HPDE6-E6E7 (cell line): ENCODE measurements around the gene CEP128.

Source experiments
- DNase-seq: peaks from one replicate; pipeline ENCODE4 v3.0.0; 2011; ENCODE audit warnings: missing footprints; ENCODE audit errors: extremely low spot score

Gene CEP128

DNA sequence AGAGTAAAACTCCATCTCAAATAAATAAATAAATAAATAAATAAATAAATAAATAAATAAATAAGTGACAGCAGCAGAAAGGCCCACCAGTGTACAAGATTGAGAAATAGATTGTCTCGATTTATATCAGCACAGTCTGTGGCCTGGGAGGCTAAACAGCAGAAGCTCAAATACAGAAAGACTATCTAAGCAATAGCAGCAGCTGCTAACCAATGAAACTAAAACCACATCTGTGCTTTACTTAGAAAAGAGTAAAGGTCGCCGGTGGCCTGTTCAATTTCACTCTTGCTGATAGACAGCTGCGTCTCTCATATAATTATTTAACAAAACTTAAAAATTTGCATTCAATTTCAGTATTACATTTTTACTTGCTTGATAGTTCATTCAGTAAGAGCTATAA is 325.7 kb downstream of the CEP128 start:
- DNase-seq, result no peak

DNA sequence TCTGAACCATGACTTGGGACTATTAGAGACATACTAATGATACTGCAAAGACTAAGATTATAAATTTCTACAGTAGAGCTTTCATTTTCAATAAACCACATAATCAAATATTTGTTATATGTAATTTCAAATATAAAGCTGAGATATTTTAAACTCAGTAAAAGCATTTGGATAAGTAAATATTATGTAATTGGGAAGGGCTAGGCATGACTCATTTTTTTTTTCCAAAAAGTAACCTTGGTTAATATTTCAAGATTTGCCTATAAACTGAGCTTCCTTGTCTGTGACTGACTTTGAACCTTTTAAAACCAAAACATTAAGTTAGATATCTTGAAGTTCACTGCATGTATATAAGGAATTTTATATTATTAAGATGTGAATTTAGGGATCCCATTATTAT is 332.5 kb downstream of the CEP128 start:
- DNase-seq, result no peak

DNA sequence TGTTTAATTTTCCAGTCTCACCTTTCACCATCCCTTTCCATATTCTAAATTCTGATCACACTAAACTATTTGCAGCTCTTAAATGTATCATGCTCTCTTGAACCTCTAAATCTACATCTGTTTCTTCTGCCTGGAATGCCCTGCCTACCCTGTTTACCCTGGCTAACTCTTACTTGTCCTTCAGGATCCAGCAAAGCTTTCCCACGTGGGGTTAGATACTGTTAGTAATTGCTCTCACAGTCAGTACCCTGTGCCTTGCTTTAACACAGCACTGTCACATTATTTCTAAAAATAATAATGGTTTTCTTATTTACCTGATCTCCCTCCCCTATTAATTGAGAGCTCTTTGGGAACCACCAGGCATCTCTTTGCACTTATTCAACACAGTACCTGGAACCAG is 333.0 kb downstream of the CEP128 start:
- no peak for DNase-seq

DNA sequence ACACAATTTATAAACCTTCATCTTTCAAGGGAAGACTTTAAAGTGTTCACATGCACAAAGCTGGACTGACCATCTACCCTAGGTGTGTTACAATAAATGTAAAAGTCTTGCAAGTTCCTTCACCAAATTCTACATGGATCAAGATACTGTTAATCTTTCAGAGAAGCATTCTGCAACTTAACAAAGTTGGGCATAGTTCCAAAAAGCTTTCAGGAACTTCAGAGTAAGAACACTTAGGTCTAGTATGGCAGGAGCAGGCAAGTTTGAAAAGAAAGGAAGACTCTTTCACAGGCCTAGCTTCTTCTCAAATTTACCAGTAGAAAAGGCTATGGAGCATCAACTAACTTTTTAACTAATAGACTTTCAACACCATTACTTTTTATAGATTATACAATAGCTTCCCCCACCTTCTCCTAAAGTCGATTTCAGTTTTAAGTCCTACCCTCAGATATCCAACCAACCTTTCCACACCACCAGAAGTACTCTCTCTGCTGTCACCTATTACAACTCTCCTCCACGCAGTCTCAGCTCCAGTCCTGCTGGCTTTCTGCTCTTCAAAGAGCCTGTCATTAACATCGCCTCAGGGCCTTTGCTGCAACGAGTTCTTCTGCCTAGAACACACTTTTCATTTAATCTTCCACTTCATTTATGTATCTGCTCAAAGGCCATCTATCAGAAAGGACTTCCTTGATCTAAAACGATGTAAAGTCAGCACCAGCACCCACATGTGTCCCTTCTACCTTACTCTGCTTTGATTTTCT is 333.9 kb downstream of the CEP128 start:
- DNase-seq, result no peak

- no peak for DNase-seq
These were observed 335.2 kb downstream of the CEP128 start for GRCh38 chr14:80606347-80606772.

DNA sequence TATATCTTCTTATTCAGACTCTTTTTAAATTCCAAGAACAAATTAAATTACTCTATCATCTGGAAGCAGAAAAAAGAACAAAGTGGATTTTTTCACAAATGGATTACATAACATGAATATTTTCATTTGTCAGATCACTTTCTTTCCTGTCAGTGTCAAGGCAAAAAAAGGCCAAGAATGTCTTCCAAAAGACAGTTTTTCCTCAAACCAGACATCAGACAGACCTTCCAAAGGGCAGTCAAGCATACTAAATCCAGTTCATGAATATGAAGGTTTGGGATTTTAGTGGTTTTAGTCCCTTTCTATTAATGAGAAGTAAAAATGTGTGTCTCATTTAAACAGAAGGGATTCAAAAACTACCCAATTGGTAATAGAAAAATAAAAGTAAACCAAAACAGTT is 336.0 kb downstream of the CEP128 start:
- no peak for DNase-seq

DNA sequence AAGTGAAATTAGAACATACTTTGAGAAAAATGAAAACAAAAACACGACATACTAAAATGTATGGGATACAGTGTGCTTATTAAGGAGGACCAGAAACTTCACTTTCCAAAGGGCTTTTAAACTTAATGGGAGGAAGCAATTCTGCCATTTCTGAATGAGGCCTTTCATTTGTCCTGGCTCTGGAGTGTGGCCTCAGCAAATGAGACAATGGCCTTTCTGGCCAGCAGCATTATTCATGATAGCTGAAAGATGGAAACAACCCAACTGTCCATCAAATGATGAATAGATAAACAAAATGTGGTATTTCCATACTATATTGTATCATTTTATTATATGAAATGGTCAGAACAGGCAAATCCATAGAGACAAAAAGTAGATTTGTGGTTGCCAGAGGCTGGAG is 338.6 kb downstream of the CEP128 start:
- DNase-seq, result no peak

DNA sequence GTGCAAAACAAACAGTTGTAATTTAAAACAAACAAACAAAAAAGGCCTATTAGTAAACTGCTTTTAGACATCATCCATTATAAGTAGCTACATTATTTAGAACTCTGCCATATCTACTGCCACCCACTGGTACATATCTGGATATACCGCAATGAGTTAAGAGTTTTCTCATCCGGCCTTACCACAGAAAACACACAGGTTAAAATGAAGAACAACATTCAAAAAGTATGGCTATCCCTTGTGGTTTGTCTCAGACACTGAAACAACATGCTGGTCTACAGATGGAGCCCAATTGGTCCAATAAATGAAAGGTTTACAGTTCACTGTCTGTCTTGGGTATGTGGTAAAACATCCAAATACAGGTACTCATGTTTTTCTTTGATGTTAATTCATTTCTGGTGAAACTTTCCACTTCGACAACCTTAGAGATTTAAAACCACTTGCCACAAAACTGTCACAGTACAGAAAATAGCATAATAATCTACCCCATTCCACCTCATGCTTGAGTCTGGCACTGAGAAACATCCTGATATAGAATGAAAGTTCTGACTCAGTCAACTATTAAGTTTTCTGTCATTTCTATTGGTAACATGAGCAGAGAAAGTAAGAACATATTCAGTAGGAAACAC is 354.3 kb downstream of the CEP128 start:
- no peak for DNase-seq

GRCh38 chr14:80586131-80586530 is 355.4 kb downstream of the CEP128 start:
- DNase-seq, result no peak

DNA sequence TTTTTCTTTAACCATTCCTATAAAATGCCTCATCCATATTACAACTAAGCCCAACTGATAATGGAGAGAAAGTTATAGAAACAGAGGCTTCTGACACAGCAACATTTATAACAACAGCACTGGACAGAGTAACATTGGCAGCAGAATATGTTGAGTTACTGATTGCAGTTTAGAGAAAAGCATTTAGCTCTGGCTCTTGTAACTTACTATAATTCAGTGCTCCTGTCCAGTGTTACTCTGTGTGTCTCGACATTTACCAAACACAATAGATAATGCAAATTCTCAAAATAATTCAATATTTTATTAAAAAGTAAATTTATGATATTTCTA is 356.1 kb downstream of the CEP128 start:
- no peak for DNase-seq

DNA sequence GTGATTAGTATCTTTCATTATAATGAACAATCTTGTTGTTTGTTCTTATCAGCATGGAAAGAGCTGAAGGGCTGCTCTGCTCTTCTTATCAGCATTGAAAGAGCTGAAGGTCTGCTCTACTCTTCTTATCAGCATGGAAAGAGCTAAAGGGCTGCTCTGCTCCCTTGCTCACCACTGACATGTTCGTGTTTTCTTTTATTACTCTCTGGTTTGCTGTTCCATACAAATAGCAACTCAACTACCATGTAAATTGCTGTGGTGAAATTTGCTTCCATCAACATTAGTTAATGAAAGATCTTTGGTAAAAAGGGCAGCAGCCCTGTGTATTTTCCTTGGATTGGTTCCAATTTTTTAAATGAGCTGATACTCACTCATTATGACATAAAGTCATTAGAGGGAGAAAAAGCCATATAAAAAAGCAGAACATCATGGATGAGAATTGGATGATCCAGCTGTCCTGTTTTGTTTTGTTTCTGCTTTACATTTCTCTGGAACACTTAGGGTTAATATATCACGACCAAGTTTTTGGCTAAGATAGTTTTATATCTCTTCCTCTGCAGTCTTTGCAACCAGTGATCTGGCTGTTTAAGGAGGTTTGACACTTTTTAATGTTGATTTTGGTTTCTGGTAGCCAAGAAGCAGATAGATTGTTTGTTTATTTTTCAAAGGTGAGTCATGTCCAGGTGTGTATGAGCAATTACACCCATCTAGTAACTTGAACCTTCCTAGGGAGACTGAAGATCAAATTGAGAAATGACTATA is 356.6 kb downstream of the CEP128 start:
- DNase-seq, result peak; percentile 61

DNA sequence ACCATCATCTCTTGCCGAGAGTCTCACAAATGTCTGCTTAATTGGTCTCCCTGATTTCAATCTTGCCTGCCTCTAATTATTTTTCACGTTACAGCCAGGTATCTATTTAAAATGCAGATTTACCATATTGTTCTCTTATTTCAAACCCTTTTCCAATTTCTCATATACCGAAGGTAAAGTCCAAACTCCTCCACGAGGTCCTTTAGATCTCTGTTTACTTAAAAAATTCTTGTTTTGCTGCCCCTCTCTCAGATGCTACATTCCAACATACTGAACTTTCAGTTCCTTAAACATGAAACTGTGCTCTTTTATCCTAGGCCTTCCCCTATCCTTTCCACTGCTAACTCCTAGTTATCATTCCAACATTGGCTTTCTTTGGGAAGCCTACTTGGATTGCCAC is 363.9 kb downstream of the CEP128 start:
- no peak for DNase-seq

DNA sequence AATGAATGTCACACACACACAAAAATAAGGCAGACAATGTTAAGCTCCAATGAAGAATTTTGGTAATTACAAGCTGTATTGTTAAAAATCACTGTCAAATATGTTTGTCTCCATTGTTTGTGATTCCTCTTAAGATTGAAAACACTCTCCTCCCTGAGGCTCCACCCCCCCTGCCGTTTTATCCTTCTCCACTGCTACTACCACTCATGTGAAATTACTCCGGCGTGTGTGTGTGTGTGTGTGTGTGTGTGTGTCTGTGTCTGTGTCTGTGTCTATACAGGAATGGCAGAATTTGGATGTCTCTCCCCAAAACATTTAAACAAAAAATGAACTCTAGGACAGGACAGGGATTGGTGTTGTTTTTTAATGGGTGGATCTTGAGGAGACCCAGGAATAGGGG is 365.1 kb downstream of the CEP128 start:
- DNase-seq, result no peak

- no peak for DNase-seq
These were observed 365.8 kb downstream of the CEP128 start for GRCh38 chr14:80575763-80576162.

DNA sequence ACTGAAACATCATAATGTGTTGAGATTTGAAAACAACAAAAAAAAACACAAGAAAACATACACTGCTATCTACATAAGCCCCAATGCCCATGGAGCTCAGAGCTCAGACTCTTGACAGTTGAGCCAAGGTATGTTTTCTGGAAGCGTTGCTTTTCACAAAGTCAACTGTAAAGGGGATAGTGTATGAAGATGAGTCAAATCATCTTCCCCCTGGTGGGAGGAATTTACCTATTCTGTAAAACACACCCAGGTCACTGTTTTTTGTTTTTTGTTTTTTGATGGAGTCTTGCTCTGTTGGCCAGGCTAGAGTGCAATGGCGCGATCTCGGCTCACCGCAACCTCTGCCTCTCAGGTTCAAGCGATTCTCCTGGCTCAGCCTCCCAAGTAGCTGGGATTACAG is 368.9 kb downstream of the CEP128 start:
- no peak for DNase-seq

DNA sequence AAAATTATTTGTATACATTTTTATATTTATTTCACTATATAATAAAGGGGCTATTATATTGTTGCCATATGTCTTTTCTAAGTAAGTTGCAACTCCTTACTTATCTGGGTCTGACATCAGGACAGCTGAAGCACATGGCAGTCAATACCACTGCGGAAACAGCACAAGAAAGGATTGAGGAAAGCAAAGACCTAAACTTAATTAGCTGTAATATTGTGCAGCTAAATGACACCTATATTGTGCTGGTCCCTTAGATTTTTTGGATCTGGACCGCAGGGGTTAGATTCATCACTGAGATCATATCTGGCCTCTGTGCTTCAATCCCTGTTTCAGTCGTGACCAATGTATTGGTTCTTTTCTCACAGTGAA is 370.6 kb downstream of the CEP128 start:
- DNase-seq, result no peak

DNA sequence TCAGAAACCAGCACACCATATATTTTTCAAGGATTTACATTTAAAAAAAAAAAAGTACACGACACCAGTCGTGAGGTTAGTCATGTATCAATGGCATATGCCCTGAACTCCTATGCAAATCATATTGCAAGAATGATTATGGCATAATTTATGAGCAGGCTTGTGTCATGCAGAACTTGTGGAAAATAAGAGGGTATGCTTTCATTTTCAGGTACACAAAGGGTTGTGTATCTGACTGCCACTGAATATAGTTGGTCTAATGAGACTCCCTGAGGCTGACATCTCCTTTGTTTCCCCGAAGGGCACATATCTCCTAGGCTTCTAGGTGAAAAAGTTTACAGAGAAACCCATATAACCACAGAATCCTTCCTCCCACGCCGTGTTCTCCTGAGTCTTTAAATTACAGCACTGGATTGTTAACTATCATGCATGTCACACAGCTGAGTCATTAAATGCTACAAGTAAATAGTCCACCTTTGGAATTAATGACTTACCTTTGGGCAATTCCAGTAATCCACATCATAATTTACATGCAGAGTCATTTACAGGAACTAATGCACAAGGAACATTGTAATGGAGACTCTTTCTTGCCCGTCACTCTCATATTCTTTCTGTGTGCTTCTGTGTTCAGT is 373.5 kb downstream of the CEP128 start:
- peak; percentile 41 for DNase-seq

DNA sequence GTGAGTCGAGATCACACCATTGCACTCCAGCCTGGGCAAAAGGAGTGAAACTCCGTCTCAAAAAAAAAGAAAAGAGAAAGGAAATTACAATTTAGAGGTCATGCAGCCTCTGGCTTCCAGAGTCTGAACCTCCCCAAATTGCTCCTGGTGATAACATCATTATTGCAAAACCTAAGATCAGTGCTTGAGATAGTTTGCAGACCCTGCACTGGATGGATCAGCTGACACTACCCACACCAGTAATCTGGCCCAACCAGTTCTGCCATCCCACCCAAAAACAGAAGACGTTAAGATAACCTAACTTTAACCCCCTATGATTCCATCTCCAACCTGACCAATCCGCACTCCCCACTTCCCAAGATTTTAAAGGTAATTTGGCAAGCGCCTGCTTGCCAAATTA is 376.5 kb downstream of the CEP128 start:
- no peak for DNase-seq

GRCh38 chr14:80564051-80564450 is 377.5 kb downstream of the CEP128 start:
- DNase-seq, result no peak

DNA sequence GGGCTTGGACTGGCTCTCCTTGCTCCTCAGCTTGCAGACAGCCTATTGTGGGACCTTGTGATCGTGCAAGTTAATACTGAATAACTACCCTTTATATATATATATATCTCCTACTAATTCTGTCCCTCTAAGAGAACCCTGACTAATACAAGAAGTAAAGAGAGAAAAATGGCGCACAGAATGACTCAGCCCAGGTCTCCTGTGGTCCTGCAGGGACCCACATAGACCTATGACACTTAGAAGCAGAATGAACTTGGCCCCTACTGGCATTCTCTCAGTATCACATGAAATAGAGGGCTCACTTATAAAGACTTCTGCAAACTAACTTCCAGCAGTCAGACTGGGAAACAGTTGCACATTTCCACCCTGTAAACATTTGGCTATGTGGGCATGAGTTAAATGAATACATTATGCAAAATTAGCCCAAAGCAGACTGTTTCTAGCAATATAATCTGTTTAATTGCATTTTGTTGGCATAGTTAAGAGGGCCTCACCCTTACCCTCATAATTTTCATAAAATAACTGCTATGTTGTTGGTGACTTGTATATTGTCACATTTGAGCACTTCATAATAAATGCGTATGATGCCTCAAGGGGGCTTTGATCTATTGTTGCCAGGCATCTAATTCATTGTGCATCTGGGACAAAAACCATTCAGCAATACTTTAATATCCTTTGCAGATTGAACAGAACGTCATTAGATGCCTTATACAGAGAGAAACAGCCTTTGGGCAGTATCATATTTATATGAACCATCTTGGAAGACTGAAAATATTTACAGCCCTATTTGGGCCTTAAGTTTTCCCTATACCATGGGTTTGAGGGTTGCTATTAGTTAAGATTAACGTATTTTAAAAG is 380.5 kb downstream of the CEP128 start:
- DNase-seq, result no peak

GRCh38 chr14:80554139-80554538 is 387.4 kb downstream of the CEP128 start:
- DNase-seq, result no peak

DNA sequence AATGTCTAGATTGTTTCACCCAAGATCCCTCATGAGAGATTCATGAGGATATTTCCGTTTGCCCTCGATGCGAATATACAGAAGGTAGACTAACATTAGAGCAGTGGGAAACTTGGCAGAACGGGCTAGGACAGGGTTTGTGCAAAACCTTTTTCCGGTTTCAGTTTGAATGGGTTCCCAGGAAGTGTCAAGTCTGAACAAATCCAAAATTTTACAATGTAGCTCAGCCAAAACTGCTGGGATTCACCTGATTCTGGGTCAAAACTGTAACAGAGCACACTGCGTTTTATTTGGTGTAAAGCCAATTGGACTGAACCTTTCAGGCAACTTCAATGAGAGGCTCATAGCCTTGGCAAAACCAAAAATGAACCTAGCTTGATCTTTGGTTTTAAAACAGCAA is 392.4 kb downstream of the CEP128 start:
- DNase-seq, result no peak
